ENCODE results near the gene TMEM235. TPM values are rescaled to one million over a fixed set of nuclear protein-coding genes. Genes with fewer than 3 reads are reported as not detected.

Gene TMEM235
- total RNA-seq, 1 donor from 2014 or later, result not detected

GRCh38 chr17:78202666-78203065 is 28.8 kb upstream of the TMEM235 start:
- DNase-seq (ENCODE audit: low read depth), result no peak
- no peaks in the 10 kb centered on the region for H3K36me3 ChIP-seq (ENCODE audit: control insufficient read depth, insufficient read depth, low read length)
- TF ChIP-seq CTCF (IDR thresholded peaks at IDR 0.05; ENCODE audit: insufficient read depth, low read length, poor library complexity, severe bottlenecking), result no peak
- H3K4me3 ChIP-seq (ENCODE audit: low read depth, low read length), result no peak overlapping the region
- no peaks in the 10 kb centered on the region for H3K27me3 ChIP-seq (ENCODE audit: control insufficient read depth, insufficient read depth, low read length)

GRCh38 chr17:78204387-78205123 is 26.9 kb upstream of the TMEM235 start:
- Histone ChIP-seq H3K4me3 (ENCODE audit: low read depth, low read length) (no peak overlapping the region), H3K27me3 (ENCODE audit: control insufficient read depth, insufficient read depth, low read length) (no peaks in the 10 kb centered on the region), H3K36me3 (ENCODE audit: control insufficient read depth, insufficient read depth, low read length) (no peaks in the 10 kb centered on the region)
- DNase-seq (ENCODE audit: low read depth), result no peak
- no peak for TF ChIP-seq CTCF (IDR thresholded peaks at IDR 0.05; ENCODE audit: insufficient read depth, low read length, poor library complexity, severe bottlenecking)

GRCh38 chr17:78205124-78205775 is 26.2 kb upstream of the TMEM235 start:
- H3K4me3 ChIP-seq (ENCODE audit: low read depth, low read length), result no peak overlapping the region

DNA sequence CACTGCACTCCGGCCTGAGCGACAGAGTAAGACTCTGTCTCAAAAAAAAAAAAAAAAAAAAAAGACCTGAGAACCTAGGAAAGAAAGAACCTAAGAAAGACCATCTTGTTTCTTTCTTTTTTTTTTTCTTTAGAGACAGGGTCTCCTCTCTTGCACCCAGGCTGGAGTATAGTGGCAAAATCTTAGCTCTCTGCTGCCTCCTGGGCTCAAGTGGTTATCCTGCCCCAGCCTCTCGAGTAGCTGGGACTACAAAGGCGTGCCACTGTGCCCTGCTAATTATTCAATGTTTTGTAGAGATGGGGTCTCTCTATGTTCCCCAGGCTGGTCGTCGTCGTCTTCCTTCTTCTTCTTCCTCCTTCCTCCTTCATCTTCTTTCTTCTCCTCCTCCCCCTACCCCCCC is 25.1 kb upstream of the TMEM235 start:
- TF ChIP-seq CTCF (IDR thresholded peaks at IDR 0.05; ENCODE audit: insufficient read depth, low read length, poor library complexity, severe bottlenecking), result no peak
- DNase-seq (ENCODE audit: low read depth), result no peak
- no peak overlapping the region for H3K4me3 ChIP-seq (ENCODE audit: low read depth, low read length)
- H3K27me3 ChIP-seq (ENCODE audit: control insufficient read depth, insufficient read depth, low read length), result no peaks in the 10 kb centered on the region
- H3K36me3 ChIP-seq (ENCODE audit: control insufficient read depth, insufficient read depth, low read length), result no peaks in the 10 kb centered on the region

More at GRCh38 chr17:78205124-78205775, 26.2 kb upstream of the TMEM235 start:
- DNase-seq (ENCODE audit: low read depth), result no peak
- no peaks in the 10 kb centered on the region for H3K27me3 ChIP-seq (ENCODE audit: control insufficient read depth, insufficient read depth, low read length)
- H3K36me3 ChIP-seq (ENCODE audit: control insufficient read depth, insufficient read depth, low read length), result no peaks in the 10 kb centered on the region
- TF ChIP-seq CTCF (IDR thresholded peaks at IDR 0.05; ENCODE audit: insufficient read depth, low read length, poor library complexity, severe bottlenecking), result no peak

- TF ChIP-seq CTCF (IDR thresholded peaks at IDR 0.05; ENCODE audit: insufficient read depth, low read length, poor library complexity, severe bottlenecking), result no peak
- Histone ChIP-seq H3K36me3 (ENCODE audit: control insufficient read depth, insufficient read depth, low read length) (no peaks in the 10 kb centered on the region), H3K27me3 (ENCODE audit: control insufficient read depth, insufficient read depth, low read length) (no peaks in the 10 kb centered on the region), H3K4me3 (ENCODE audit: low read depth, low read length) (no peak overlapping the region)
- DNase-seq (ENCODE audit: low read depth), result no peak
Measured at GRCh38 chr17:78208486-78208885, 22.9 kb upstream of the TMEM235 start.

Data from kidney epithelial cell (primary cell).